ENCODE measurements around the gene ALDH16A1. TPM values are rescaled to one million over a fixed set of nuclear protein-coding genes. Genes with fewer than 3 reads are reported as not detected.

The ALDH16A1 gene
- 14.7 and 77.6 TPM in 2 replicates for total RNA-seq (ENCODE audit: low replicate concordance)

DNA sequence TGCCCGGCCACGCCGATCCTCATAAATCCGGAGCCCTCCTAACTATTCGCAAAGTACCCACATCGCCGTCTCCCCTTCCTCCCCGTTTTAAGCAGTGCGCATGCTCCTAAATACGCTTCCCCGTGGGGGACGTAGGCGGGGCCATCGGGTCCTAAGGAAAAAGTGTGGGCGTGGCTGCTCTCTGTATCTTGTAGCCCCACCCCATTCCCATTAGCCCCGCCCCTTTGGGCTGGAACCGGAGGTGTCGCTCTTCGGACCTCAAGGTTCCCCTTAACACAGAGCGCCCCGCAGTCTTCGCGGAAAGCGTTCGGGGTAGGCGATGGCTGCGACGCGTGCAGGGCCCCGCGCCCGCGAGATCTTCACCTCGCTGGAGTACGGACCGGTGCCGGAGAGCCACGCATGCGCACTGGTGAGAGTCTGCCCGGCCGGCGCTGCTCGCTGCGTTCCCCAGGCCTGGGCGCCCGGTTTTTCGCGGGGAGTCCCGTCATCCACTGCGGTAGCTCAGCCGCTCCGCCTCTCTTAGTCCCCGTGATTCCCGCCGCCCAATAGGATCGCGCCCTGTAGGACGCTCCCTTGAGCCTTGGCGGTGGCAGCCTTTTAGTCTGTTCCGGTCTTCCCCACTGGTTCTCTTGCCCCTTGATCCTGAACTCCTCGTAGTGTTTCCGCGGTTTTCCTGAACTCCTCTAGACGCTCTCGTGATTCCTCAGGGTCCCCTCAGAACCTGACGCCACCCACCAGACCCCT is at the start of gene ALDH16A1:
TSS of gene ALDH16A1 (plus strand) at position 213 of the 744 bp plus-strand sequence. CDS start at position 320, 107 bp downstream.
- H3K27ac Mint-ChIP-seq, result peak within 1 kb of the TSS; percentile 98
- peaks cover 8% of the 10 kb centered on the region for H3K27me3 Mint-ChIP-seq (ENCODE audit: insufficient read depth, low read depth)
- no peaks in the 10 kb centered on the region for H3K36me3 ChIP-seq
- H3K4me3 ChIP-seq, result peak within 1 kb of the TSS; percentile 72
- H3K4me1 ChIP-seq, result peaks cover 11% of the 10 kb centered on the region
- peak within 1 kb of the TSS; percentile 91 for H3K4me2 ChIP-seq
- H3K27ac ChIP-seq, result peak within 1 kb of the TSS; percentile 80
- H3F3A ChIP-seq (ENCODE audit: low read depth), result peaks cover 32% of the 10 kb centered on the region
- TF ChIP-seq, protein P1, sequence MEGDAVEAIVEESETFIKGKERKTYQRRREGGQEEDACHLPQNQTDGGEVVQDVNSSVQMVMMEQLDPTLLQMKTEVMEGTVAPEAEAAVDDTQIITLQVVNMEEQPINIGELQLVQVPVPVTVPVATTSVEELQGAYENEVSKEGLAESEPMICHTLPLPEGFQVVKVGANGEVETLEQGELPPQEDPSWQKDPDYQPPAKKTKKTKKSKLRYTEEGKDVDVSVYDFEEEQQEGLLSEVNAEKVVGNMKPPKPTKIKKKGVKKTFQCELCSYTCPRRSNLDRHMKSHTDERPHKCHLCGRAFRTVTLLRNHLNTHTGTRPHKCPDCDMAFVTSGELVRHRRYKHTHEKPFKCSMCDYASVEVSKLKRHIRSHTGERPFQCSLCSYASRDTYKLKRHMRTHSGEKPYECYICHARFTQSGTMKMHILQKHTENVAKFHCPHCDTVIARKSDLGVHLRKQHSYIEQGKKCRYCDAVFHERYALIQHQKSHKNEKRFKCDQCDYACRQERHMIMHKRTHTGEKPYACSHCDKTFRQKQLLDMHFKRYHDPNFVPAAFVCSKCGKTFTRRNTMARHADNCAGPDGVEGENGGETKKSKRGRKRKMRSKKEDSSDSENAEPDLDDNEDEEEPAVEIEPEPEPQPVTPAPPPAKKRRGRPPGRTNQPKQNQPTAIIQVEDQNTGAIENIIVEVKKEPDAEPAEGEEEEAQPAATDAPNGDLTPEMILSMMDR (IDR thresholded peaks at IDR 0.05), result no peak
- no peak for TF ChIP-seq EZH2 (IDR thresholded peaks at IDR 0.05)
- TF ChIP-seq EZH2phosphoT487 (IDR thresholded peaks at IDR 0.05), result no peak
- peak within 1 kb of the TSS; percentile 84 for H3K9ac ChIP-seq
- DNase-seq (ENCODE audit: low spot score), result peak; percentile 99
- no peaks in the 10 kb centered on the region for H3K9me3 ChIP-seq (ENCODE audit: low read depth)
- H2AFZ ChIP-seq (replicated peaks), result peak within 1 kb of the TSS; percentile 55
- H3K27me3 ChIP-seq, result no peaks in the 10 kb centered on the region
- no peaks in the 10 kb centered on the region for H3K9me3 Mint-ChIP-seq
- peak within 1 kb of the TSS; percentile 97 for H3K4me3 Mint-ChIP-seq
- peaks cover 13% of the 10 kb centered on the region for H3K36me3 Mint-ChIP-seq
- peaks cover 42% of the 10 kb centered on the region for H3K79me2 ChIP-seq (ENCODE audit: low read depth)
- H4K20me1 ChIP-seq (ENCODE audit: low read depth), result peaks cover 5% of the 10 kb centered on the region
- peaks cover 26% of the 10 kb centered on the region for H3K4me1 Mint-ChIP-seq

DNA sequence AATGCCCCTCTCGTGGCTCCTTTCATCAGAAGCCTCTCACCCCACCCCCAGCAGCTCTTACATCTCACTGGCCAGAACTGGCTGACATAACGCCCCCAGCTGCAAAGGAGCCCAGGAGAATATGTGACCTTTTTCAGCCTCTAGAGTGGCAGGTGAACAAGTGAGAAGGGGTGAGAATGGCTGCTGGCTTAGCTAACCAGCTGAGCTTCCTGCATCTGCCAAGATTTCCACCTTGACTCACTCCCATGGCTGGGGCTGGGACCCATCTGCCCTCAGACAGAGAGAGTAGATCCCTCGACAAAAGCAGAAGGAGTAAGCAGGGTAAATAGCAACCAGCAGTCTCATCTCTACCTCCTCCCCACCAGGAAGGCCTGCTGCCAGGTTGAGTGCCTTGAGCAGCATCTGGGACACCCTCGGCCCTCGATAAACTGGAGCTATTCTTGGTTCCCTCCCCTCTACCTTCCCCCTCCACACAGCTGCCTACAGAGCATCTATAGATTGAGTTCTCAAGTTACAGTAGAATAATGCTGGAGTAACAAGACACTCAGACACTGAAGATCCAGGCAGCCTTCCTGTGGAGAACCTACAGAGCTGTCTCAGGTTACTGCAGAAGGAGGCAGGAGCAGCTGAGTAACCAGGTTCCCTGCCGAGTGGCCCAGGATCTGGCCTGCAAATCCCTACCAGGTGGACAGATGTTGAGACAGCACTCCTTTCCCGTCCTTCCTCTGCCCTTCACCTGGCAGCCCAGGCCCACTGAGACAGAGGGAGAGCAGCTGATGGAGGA is 49.4 kb upstream of the ALDH16A1 start:
- Histone ChIP-seq H3K4me3 (no peak overlapping the region), H3K4me2 (peak overlapping the region; percentile 68), H3K9me3 (ENCODE audit: low read depth) (no peaks in the 10 kb centered on the region), H3K79me2 (ENCODE audit: low read depth) (no peaks in the 10 kb centered on the region), H3K27ac (peak overlapping the region; percentile 92), H3F3A (ENCODE audit: low read depth) (peaks cover 36% of the 10 kb centered on the region), H3K4me1 (peaks cover 28% of the 10 kb centered on the region), H3K27me3 (no peaks in the 10 kb centered on the region), H3K9ac (no peak overlapping the region), H3K36me3 (no peaks in the 10 kb centered on the region), H2AFZ (replicated peaks) (no peak overlapping the region), H4K20me1 (ENCODE audit: low read depth) (no peaks in the 10 kb centered on the region)
- Mint-ChIP-seq H3K27ac (peak overlapping the region; percentile 97), H3K4me3 (peak overlapping the region; percentile 74), H3K36me3 (no peaks in the 10 kb centered on the region), H3K4me1 (peaks cover 42% of the 10 kb centered on the region), H3K27me3 (ENCODE audit: insufficient read depth, low read depth) (peaks cover 15% of the 10 kb centered on the region), H3K9me3 (no peaks in the 10 kb centered on the region)
- TF ChIP-seq, protein P1 (IDR thresholded peaks at IDR 0.05), result no peak
- no peak for TF ChIP-seq EZH2 (IDR thresholded peaks at IDR 0.05)
- no peak for TF ChIP-seq EZH2phosphoT487 (IDR thresholded peaks at IDR 0.05)
- peak; percentile 90 for DNase-seq (ENCODE audit: low spot score)

DNA sequence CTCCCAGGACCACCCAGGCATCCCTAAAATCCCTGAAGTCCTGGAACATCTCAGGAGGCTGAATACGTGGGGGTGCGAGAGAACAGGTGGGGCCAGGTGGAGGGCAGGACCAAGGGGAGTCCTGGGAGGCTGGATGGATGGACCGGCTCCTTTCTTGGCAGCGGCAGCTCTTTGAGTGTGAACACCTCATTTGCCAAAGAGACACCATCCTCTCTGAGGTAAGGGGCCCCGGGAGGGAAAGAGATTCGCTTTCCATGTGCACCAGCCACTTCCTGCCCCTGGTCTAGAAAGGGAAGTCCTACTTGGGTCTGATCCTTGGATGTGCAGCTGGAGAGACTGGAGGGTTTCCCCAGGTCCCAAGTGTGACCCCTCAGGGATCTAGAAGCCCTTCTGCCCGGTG is 45.9 kb upstream of the ALDH16A1 start:
- no peak overlapping the region for H3K27ac Mint-ChIP-seq

More for the DNA sequence above, 45.9 kb upstream of the ALDH16A1 start:
- peaks cover 32% of the 10 kb centered on the region for H3K4me1 ChIP-seq
- peaks cover 31% of the 10 kb centered on the region for H3F3A ChIP-seq (ENCODE audit: low read depth)
- TF ChIP-seq EZH2phosphoT487 (IDR thresholded peaks at IDR 0.05) (no peak), EZH2 (IDR thresholded peaks at IDR 0.05) (no peak)
- TF ChIP-seq, protein P1 (IDR thresholded peaks at IDR 0.05), result no peak
- no peaks in the 10 kb centered on the region for H3K36me3 Mint-ChIP-seq
- no peak overlapping the region for H3K4me3 Mint-ChIP-seq
- no peak overlapping the region for H3K4me2 ChIP-seq
- no peaks in the 10 kb centered on the region for H4K20me1 ChIP-seq (ENCODE audit: low read depth)
- peaks cover 14% of the 10 kb centered on the region for H3K27me3 Mint-ChIP-seq (ENCODE audit: insufficient read depth, low read depth)
- H2AFZ ChIP-seq (replicated peaks), result no peak overlapping the region
- H3K27ac ChIP-seq, result no peak overlapping the region
- no peaks in the 10 kb centered on the region for H3K79me2 ChIP-seq (ENCODE audit: low read depth)
- no peak overlapping the region for H3K4me3 ChIP-seq
- H3K36me3 ChIP-seq, result no peaks in the 10 kb centered on the region
- no peaks in the 10 kb centered on the region for H3K9me3 ChIP-seq (ENCODE audit: low read depth)
- peaks cover 36% of the 10 kb centered on the region for H3K4me1 Mint-ChIP-seq
- DNase-seq (ENCODE audit: low spot score), result no peak
- no peaks in the 10 kb centered on the region for H3K27me3 ChIP-seq
- H3K9me3 Mint-ChIP-seq, result no peaks in the 10 kb centered on the region
- H3K9ac ChIP-seq, result no peak overlapping the region

Data from neural progenitor cell (in vitro differentiated cells).